Smooth muscle cell of bladder (primary cell): ENCODE measurements around the gene PPM1K. TPM values are rescaled to one million over a fixed set of nuclear protein-coding genes. Genes with fewer than 3 reads are reported as not detected.

Experiments used
- total RNA-seq: library from RNA; depleted of rRNA; stranded (reverse); fragments of >200 nt; gene quantifications from 2 replicates; pipeline ENCODE4 v1.2.3, GENCODE V29; 2014

Gene PPM1K
- total RNA-seq = 10.1 and 14.9 TPM in 2 replicates

DNA sequence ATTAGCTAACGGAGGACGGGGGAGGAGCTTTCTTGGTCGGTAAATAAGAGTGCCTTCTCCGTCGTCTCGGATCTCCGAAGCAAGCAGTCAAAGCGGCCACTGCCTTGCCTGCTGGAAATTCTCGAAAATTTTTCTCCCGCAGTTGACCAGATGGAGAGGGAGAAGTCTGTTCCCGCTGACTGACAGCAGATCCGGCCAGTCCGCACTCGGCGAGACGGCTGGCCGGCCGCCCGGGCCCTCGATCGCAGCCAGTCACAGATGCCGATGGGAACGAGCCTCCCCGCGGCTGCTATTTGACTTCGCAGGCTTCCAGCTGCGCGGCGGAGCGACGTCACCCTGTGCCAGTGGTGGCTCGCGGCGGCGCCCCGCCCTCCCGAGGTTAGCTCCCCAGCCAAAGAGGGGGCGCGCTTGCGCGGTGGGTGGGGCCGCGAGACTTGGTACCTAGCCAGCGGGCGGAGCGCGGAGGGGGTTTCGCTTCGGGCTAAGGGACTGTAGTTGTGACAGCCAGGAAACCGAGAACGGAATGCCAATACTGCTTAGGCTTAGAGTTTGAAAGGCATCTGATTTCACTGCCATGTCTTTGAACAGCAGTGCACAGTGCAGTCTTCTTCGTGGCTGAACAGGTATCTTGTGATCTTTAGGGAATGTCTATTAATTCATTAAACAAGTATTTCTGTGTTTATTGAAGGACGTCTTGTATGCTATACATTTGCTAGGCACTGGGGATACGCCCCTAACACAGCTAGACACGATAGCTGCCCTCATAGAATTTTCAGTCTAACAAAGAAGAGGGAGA lies at the start of gene PPM1K:
TSS of gene PPM1K (minus strand) at position 123 of the 796 bp plus-strand sequence. CDS start 5,978 bp downstream, outside the sequence.

Other genes starting within 250 kb of the PPM1K start
- 1.00 and 1.1 TPM in 2 replicates for gene ABCG2, start 125.9 kb downstream of the PPM1K start, total RNA-seq
- gene HERC6, start 94.3 kb upstream of the PPM1K start, total RNA-seq = 3.0 and 3.8 TPM in 2 replicates
- gene HERC5, start 172.6 kb upstream of the PPM1K start, total RNA-seq = 0.57 and 2.0 TPM in 2 replicates
- gene PYURF, start 239.2 kb upstream of the PPM1K start, total RNA-seq = 69.3 and 72.4 TPM in 2 replicates